A549 (cell line): ENCODE data around the gene THAP7. TPM values are rescaled to one million over a fixed set of nuclear protein-coding genes. Genes with fewer than 3 reads are reported as not detected.

Experiments
- ATAC-seq, 2 experiments: fragments of 200-7000 bp in 1 of 2; fragments of >200 bp in 1 of 2; cut with Nextera tagmentation in 1 of 2; cut with Tn5 transposase in 1 of 2; 3 replicates each; pipeline versions ENCODE4 v1.8.0 to v1.9.1; 2018 to 2020; ENCODE audit warnings: mild to moderate bottlenecking in 1 of 2, moderate library complexity in 1 of 2
- CTCF ChIA-PET: fragments of 300-600 bp; sonication (Branson Sonifier 250); formaldehyde crosslinking; extraction: SDS; loops from one replicate; lab custom pipeline; 2021; ENCODE audit warnings: antibody characterized with exemption, inconsistent platforms; lab: Yijun Ruan, JAX
- POLR2A ChIA-PET: fragments of 350-600 bp; formaldehyde crosslinking; extraction: SDS; loops from one replicate; lab custom pipeline; 2021; ENCODE audit warnings: antibody characterized with exemption, inconsistent platforms; lab: Yijun Ruan, JAX
- DNase-seq, 2 experiments: peaks; one replicate each; pipeline versions ENCODE4 v3.0.0 to v3.0.0-alpha.2; 2011 to 2016; ENCODE audit warnings: low read depth in 1 of 2, low spot score in 1 of 2
- FAIRE-seq: peaks from 2 replicates; lab custom pipeline; 2011; peaks lifted over from hg19 to GRCh38; lab: Jason Lieb, UNC
- H3K27ac ChIP-seq, 2 experiments: fragments of >200 bp; sonication (Bioruptor Twin); formaldehyde crosslinking; 3 replicates each; pipeline ENCODE4 v1.5.1; 2016 to 2017
- H3K4me1 ChIP-seq: fragments of >200 bp; sonication (Bioruptor Twin); formaldehyde crosslinking; 3 replicates; pipeline ENCODE4 v1.6.1; 2016
- H3K4me2 ChIP-seq: fragments of >200 bp; sonication (Bioruptor Twin); formaldehyde crosslinking; 3 replicates; pipeline ENCODE4 v1.6.1; 2016
- H3K4me3 ChIP-seq: fragments of >200 bp; sonication (Bioruptor Twin); formaldehyde crosslinking; 3 replicates; pipeline ENCODE4 v1.5.1; 2016
- H3K9me3 ChIP-seq: fragments of >200 bp; sonication (Bioruptor Twin); formaldehyde crosslinking; 3 replicates; pipeline ENCODE4 v1.6.1; 2016
- CBX2 ChIP-seq: fragments of 200-600 bp; sonication (generic); IDR thresholded peaks from 2 replicates; pipeline ENCODE4 v1.6.1; 2016; ENCODE audit warnings: low read depth, mild to moderate bottlenecking, borderline replicate concordance
- CBX8 ChIP-seq: fragments of 200-600 bp; sonication (generic); IDR thresholded peaks from 2 replicates; pipeline ENCODE4 v1.6.1; 2016
- CHD2 ChIP-seq: fragments of 150-350 bp; IDR thresholded peaks from 2 replicates; pipeline ENCODE4 v1.6.1; 2014; ENCODE audit warnings: low read length; ENCODE audit not compliant: partially characterized antibody
- CHD4 ChIP-seq: fragments of 200-600 bp; sonication (generic); IDR thresholded peaks from 2 replicates; pipeline ENCODE4 v1.6.1; 2016; ENCODE audit warnings: antibody characterized with exemption, mild to moderate bottlenecking, borderline replicate concordance
- EHF ChIP-seq: fragments of 250-450 bp; sonication (Bioruptor Pico); IDR thresholded peaks from 2 replicates; pipeline ENCODE4 v1.5.0; 2020; ENCODE audit warnings: mild to moderate bottlenecking
- ESRRA ChIP-seq: fragments of 150-350 bp; IDR thresholded peaks from 2 replicates; pipeline ENCODE4 v1.6.1; 2014; ENCODE audit warnings: mild to moderate bottlenecking, low read length, borderline replicate concordance
- FOSL2 ChIP-seq, 2 experiments: fragments of 450-650 bp in 1 of 2; fragments of >200 bp in 1 of 2; sonication (Bioruptor Twin) in 1 of 2; formaldehyde crosslinking; IDR thresholded peaks; 2 replicates each; pipeline versions ENCODE4 v1.5.0 to v1.6.1; 2016 to 2020; ENCODE audit warnings: mild to moderate bottlenecking in 1 of 2, moderate library complexity in 1 of 2
- FOXS1 ChIP-seq: fragments of 250-450 bp; sonication (Bioruptor Pico); IDR thresholded peaks from 2 replicates; pipeline ENCODE4 v1.5.0; 2020; ENCODE audit warnings: mild to moderate bottlenecking, moderate library complexity
- GATA3 ChIP-seq: IDR thresholded peaks from 2 replicates; pipeline ENCODE4 v1.6.1; 2012; ENCODE audit warnings: borderline replicate concordance
- HOXB13 ChIP-seq: fragments of 250-450 bp; sonication (Bioruptor Pico); IDR thresholded peaks from 2 replicates; pipeline ENCODE4 v1.5.0; 2020; ENCODE audit warnings: low read depth, mild to moderate bottlenecking, moderate library complexity
- HOXB5 ChIP-seq: fragments of 250-450 bp; sonication (Bioruptor Pico); IDR thresholded peaks from 2 replicates; pipeline ENCODE4 v1.5.0; 2020; ENCODE audit warnings: mild to moderate bottlenecking, moderate library complexity
- JUNB ChIP-seq: fragments of >200 bp; sonication (Bioruptor Twin); formaldehyde crosslinking; IDR thresholded peaks from 2 replicates; pipeline ENCODE4 v1.6.1; 2016
- MAFK ChIP-seq: fragments of 450-650 bp; IDR thresholded peaks from 2 replicates; pipeline ENCODE4 v1.6.1; 2014; ENCODE audit not compliant: partially characterized antibody
- MAZ ChIP-seq: fragments of 150-350 bp; IDR thresholded peaks from 2 replicates; pipeline ENCODE4 v1.6.1; 2014; ENCODE audit warnings: antibody characterized with exemption, low read depth, low read length, borderline replicate concordance
- PHF8 ChIP-seq: fragments of 200-600 bp; sonication (generic); IDR thresholded peaks from 2 replicates; pipeline ENCODE4 v1.6.1; 2016; ENCODE audit warnings: low read depth, mild to moderate bottlenecking, antibody characterized with exemption, moderate library complexity, borderline replicate concordance
- SMC3 ChIP-seq: fragments of >200 bp; sonication (Bioruptor Twin); formaldehyde crosslinking; IDR thresholded peaks from 3 replicates; pipeline ENCODE4 v1.6.1; 2018; ENCODE audit warnings: inconsistent platforms
- TP53 ChIP-seq: fragments of 250-450 bp; sonication (Bioruptor Pico); IDR thresholded peaks from 2 replicates; pipeline ENCODE4 v1.5.0; 2021; ENCODE audit warnings: mild to moderate bottlenecking, moderate library complexity
- WGBS: methylation state at CpG from one replicate; pipeline ENCODE4 v1.1.6; 2017; ENCODE audit errors: missing lambda C conversion rate; 5-methylcytosine and 5-hydroxymethylcytosine counted together
- polyA plus RNA-seq, 4 experiments: library from polyadenylated mRNA; depleted of rRNA in 3 of 4; stranded (reverse); fragments of >200 nt; fragmentation: RNase III in 1 of 4; extraction: RNeasy Plus Mini Kit Qiagen cat#74134 plus additional on column Dnase treatment in 1 of 4; gene quantifications; 2 replicates in 3 of 4; 3 replicates in 1 of 4; pipeline ENCODE4 v1.2.3, GENCODE V29; 2011 to 2017
- TF ChIP-seq, protein P1 (sequence below): IDR thresholded peaks from 2 replicates; pipeline ENCODE4 v1.6.1; 2012; ENCODE audit warnings: low read depth, borderline replicate concordance
- TF ChIP-seq, protein P2 (sequence below): fragments of 200-600 bp; sonication (generic); IDR thresholded peaks from 2 replicates; pipeline ENCODE4 v1.6.1; 2016; ENCODE audit warnings: antibody characterized with exemption, mild to moderate bottlenecking, moderate library complexity

THAP7 gene
- polyA plus RNA-seq, 2 of the 4 experiments (the other 2 are of a cell fraction): 15.9 to 22.7 TPM

DNA sequence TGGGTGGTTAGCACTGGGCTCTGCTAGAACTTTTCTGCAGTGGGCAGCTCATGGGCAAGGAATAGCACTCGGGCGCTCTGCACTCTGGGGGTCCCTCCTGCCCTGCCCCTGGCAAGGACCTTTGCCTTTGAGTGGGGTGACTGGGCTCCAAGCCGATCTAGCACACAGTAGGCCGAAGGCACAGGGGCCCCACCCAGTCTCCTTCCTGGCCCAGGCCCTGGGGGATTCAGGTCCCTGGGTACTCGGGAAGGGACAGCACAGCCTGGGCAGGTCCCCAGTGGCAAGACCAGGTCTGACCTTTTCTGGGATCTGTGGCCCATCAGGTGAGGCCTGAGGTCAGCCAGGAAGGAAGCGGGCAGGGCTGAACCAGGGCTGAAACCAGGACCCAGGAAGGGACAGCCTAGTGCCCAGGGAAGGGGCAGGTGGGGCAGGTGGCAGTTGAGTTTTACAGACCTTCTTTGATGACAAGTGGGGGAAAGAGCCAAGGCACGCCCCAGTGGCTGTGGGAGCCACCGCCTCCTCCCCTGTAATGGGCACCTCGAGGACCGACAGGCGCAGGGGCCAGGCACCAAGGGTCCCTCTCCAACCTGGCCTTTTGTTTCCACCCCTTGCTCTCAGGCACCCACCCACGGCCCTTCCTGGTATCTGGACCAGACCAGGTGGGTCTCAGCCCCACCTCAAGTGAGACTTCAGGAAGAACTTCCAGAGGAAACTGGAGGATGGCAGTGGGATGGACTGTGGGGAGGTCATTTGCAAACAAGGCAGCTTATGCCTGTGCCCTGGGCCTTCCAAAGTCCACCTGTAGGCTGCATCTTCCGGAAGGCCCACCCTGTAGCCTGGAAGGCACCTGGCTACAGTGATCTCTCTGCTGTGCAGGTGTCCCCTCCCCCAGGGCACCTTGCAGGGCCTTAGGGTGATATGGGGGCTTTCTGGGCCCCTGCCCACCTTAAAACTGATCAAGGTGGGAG is 35.7 kb downstream of the THAP7 start:
- ChIA-PET POLR2A (no interaction called here), CTCF (interaction anchor here (1.4 kb wide), 1 partner anchor 15 kb away, joined by 3 read pairs; no protein-coding TSS in a partner anchor)
- H3K4me2 ChIP-seq: no peak overlapping the region
- FAIRE-seq: no peak
- DNase-seq: no peak
- 89% methylated on average over 10 of the region's 13 CpGs for WGBS
- H3K4me3 ChIP-seq: no peak overlapping the region
- no peak overlapping the region for H3K27ac ChIP-seq
- no peak for ATAC-seq
- H3K4me1 ChIP-seq: no peaks in the 10 kb centered on the region
- TF ChIP-seq GATA3 (no peak), CBX8 (no peak), HOXB5 (CRISPR knock-in tag) (no peak), CHD2 (no peak), HOXB13 (CRISPR knock-in tag) (no peak), JUNB (no peak), MAFK (no peak), EHF (CRISPR knock-in tag) (no peak), FOSL2 (IDR thresholded peaks at IDR 0.05) (no peak), FOSL2 (CRISPR knock-in tag; IDR thresholded peaks at IDR 0.05) (no peak), SMC3 (no peak)
- H3K9me3 ChIP-seq: no peaks in the 10 kb centered on the region

DNA sequence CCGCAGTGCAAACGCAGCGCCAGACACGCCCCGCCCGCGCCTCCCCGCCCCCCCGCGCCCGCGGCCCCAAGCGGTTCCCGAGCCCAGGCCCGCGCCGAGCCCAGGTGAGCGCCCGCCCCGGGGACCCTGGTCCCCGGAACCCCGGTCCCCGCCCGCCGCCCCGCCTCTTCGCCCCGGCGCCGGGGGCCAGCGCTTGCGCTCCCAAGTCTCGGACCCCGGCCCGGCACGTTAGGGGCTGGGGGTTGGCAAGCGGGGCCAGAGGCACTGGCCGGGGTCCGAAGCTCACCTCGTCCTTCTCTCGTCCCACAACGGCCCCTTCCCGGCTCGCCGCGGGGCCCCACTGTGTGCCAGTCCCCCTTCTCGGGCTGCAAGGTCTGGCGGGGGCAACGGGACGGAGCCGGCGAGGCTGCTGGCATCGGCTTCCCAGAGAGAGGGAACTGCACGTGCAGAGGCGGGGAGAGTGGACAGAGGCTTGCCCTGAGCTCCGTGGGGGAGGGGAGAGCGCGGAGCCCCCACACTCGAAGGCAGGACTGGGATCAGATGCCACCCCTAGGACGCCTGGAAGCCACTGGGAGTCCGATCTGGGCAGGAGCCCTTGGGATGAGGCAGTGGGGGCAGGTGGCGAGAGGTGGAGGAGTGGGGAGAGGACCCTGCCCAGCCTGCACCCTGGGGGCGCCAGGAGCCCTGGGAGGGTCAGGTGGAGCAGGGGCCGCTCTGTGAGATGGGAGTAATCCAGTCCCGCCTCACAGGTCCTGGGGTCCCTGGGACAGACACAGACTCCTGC is 36.6 kb downstream of the THAP7 start:
- WGBS: 85% methylated on average over 14 of the region's 65 CpGs
- CTCF ChIA-PET: interaction anchor here (1.2 kb wide), 1 partner anchor 9 kb away, joined by 3 read pairs; no protein-coding TSS in a partner anchor
- POLR2A ChIA-PET: no interaction called here
- Histone ChIP-seq H3K4me3 (no peak overlapping the region), H3K9me3 (no peaks in the 10 kb centered on the region), H3K27ac (no peak overlapping the region), H3K4me1 (no peaks in the 10 kb centered on the region), H3K4me2 (no peak overlapping the region)
- TF ChIP-seq TP53 (CRISPR knock-in tag) (no peak), GATA3 (no peak), FOSL2 (IDR thresholded peaks at IDR 0.05) (no peak), FOSL2 (CRISPR knock-in tag; IDR thresholded peaks at IDR 0.05) (no peak), ESRRA (no peak), CHD4 (no peak), FOXS1 (CRISPR knock-in tag) (no peak), HOXB13 (CRISPR knock-in tag) (no peak), JUNB (no peak), SMC3 (no peak), MAZ (no peak), PHF8 (no peak), CBX2 (no peak)
- TF ChIP-seq, protein P1, sequence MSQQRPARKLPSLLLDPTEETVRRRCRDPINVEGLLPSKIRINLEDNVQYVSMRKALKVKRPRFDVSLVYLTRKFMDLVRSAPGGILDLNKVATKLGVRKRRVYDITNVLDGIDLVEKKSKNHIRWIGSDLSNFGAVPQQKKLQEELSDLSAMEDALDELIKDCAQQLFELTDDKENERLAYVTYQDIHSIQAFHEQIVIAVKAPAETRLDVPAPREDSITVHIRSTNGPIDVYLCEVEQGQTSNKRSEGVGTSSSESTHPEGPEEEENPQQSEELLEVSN: no peak
- TF ChIP-seq, protein P2, sequence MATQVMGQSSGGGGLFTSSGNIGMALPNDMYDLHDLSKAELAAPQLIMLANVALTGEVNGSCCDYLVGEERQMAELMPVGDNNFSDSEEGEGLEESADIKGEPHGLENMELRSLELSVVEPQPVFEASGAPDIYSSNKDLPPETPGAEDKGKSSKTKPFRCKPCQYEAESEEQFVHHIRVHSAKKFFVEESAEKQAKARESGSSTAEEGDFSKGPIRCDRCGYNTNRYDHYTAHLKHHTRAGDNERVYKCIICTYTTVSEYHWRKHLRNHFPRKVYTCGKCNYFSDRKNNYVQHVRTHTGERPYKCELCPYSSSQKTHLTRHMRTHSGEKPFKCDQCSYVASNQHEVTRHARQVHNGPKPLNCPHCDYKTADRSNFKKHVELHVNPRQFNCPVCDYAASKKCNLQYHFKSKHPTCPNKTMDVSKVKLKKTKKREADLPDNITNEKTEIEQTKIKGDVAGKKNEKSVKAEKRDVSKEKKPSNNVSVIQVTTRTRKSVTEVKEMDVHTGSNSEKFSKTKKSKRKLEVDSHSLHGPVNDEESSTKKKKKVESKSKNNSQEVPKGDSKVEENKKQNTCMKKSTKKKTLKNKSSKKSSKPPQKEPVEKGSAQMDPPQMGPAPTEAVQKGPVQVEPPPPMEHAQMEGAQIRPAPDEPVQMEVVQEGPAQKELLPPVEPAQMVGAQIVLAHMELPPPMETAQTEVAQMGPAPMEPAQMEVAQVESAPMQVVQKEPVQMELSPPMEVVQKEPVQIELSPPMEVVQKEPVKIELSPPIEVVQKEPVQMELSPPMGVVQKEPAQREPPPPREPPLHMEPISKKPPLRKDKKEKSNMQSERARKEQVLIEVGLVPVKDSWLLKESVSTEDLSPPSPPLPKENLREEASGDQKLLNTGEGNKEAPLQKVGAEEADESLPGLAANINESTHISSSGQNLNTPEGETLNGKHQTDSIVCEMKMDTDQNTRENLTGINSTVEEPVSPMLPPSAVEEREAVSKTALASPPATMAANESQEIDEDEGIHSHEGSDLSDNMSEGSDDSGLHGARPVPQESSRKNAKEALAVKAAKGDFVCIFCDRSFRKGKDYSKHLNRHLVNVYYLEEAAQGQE: no peak
- ATAC-seq: no peak
- no peak for DNase-seq
- no peak for FAIRE-seq
